Stimulated activated CD8-positive, alpha-beta memory T cell treated with anti-CD3 and anti-CD28 coated beads, Interleukin-15, amount 100 ng/mL, for 1 hour (primary cell): ENCODE data around the gene VWA3B.

Source experiments
- DNase-seq: peaks from one replicate; pipeline ENCODE4 v3.0.0-alpha.2; 2020; ENCODE audit warnings: low read depth

The VWA3B gene

DNA sequence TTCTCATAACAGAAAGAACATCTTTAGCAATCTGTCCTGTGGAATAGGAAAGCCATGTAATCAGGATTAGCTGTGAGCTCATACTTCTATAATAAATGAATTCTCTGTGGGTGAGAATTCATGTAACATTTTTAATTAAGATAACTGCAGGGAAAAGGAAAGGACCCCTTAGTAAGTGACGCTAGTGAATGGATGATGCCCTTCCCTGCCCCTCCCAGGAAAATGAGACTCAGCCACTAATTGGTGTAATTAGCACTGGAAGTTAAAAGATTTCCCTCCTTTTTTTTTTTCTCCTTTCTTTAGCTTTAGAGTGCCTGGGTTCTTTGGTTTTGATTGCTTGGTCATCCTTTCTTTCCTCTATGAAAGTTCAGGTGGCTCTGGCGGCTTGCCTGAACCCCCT, 90.3 kb downstream of the VWA3B start:
- no peak for DNase-seq

GRCh38 chr2:98177986-98178385, 91.0 kb downstream of the VWA3B start:
- no peak for DNase-seq

DNA sequence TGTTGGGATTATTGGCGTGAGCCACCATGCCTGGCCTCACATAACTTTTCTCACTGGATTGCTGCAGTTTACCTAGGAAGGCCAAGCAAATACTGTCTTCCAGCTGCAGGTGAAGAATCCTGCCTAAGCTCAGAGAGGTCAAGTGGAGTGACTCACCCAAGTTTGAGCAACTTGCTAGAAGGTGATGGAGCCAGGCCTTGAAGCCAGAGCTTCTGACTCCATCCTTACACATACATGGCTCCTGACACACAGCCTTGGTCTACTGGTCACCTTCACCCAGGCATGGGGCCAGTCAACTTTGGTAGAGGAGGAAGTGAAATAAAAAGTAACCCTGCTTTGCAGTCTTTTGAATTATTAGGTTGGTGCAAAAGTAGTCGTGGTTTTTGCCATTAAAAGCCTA, 93.5 kb downstream of the VWA3B start:
- DNase-seq: no peak

GRCh38 chr2:98181346-98181745, 94.4 kb downstream of the VWA3B start:
- no peak for DNase-seq

- no peak for DNase-seq
Measured at GRCh38 chr2:98185801-98186200, 98.8 kb downstream of the VWA3B start.

- DNase-seq: no peak
Measured at GRCh38 chr2:98187194-98187593, 100.2 kb downstream of the VWA3B start.

DNA sequence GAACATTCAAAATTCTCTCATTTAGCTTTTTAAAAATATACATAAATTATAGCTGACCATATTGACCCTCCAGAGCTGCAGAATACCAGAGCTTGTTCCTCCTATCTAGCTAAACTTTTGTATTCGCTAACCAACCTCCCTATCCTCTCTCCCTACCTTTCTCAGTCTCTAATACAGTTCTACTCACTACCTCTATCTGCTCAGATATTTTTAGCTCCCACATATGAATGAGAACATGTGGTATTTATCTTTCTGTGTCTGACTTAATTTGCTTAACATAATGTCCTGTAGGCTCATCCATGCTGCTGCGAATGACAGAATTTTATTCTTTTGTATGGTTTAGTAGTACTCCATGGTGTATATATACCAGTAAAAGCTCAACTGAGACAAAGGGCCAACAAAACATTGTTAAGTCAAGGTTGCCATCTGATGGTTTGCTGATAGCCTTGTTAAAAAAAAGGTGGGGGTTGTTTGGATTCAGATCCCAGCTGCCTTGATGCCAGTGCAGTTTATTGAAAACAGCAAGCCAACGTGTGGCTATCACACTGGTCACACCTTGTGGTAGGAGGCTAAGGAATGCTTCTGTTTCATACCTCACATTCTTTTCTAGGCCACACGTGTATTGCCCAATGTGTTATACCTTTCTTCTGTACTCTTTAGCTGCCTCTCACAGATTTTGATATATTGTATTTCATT, 101.5 kb downstream of the VWA3B start:
- no peak for DNase-seq

- DNase-seq: no peak
Measured at GRCh38 chr2:98191883-98192282, 104.9 kb downstream of the VWA3B start.

DNA sequence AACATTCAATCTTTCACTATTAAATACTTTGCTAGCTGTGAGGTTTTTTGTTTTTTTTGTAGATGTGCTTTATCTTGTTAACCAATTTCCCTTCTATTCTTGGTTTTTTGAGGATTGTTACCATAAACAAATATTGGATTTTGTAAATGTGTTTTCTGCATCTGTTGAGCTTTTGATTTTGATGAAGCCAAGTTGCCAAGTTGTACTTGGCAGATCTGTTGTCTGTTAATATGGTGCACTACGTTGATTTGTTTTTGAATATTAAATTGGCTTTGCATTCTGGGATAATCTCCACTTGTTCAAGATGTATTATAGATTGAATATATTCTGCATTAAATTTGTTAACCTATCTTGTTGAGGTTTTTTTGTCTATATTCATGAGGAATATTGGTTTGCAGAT, 114.6 kb downstream of the VWA3B start:
- DNase-seq: no peak

DNA sequence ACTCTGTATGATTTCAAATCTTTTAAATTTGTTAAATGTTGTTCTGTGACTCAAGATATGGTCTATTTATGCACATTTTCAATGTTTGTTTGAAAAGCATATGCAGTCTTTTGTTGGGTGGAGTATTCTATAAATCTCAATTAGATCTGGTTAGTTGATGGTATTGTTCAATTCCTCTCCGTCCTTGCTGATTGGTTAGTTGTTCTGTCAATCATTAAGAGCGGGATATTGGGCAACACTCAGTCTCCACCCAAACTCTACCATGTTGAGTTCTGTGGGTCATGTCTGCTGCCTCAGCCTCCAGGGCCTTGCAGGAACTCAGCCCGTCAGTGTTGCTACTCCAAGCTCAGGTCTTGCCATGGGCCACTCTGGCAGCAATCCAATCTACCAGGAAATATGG, 118.9 kb downstream of the VWA3B start:
- DNase-seq: no peak

- DNase-seq: no peak
Measured at GRCh38 chr2:98212092-98213000, 125.4 kb downstream of the VWA3B start.

- no peak for DNase-seq
Measured at GRCh38 chr2:98216616-98217015, 129.6 kb downstream of the VWA3B start.

GRCh38 chr2:98219152-98219551, 132.2 kb downstream of the VWA3B start:
- DNase-seq: no peak

DNA sequence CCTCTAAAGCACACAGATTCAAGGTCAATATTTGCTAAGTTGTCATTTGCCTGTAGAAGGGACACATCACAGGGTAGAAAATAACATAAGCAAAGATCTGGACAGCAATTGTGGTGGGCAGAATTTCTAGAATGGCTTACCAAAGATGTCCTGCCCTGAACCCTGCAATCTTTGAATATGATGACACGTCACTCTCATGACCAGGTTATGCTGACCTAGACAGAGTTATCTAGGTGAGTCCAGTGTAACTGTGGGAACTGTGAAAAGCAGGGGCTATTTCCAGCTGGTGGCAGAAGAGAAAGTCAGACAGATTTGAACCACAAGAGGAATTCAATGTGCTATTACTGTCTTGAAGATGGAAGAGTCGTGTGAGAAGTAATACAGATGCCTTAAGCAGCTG, 147.0 kb downstream of the VWA3B start:
- no peak for DNase-seq

- no peak for DNase-seq
Measured at GRCh38 chr2:98234776-98235175, 147.8 kb downstream of the VWA3B start.

GRCh38 chr2:98236935-98237334, 150.0 kb downstream of the VWA3B start:
- DNase-seq: no peak

GRCh38 chr2:98240786-98241398, 153.9 kb downstream of the VWA3B start:
- DNase-seq: no peak

- no peak for DNase-seq
Measured at GRCh38 chr2:98241592-98241991, 154.6 kb downstream of the VWA3B start.

DNA sequence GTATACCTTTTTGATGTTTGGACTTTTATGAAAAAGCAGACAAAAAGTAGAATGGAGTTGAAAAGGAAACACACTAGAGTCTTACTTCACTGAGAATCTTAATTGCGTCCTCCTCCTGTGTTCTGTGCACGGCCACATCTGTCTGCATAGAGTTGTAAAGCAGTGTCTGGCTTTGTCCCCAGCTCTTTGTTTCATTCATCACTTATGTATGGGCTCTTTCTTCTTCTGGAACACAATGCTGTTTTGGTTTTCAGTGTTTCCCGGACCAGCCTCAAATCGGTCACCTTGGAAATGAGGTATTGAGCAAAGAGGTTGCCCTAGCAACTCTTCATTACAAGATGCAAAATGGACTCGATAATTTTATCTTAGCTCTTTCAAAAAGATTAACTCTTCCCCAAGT, 155.0 kb downstream of the VWA3B start:
- no peak for DNase-seq

DNA sequence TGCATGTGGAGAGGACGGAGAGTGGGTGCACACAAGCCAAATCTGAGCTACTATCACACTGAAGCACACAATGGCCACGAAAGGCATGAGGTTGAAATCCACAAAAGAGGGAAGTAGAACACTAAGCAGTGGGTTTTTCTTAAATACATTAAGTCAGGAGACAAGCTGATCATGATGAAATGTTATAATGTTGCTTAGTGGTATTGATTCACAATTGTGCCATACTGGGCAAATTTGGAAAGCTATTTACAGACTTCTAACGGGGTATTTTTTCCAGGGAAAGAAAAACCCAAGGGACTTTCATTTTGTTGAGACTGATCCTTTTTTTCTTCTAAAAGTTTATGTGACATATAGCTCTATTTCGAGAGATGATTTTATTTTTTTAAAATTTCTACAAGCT, 158.5 kb downstream of the VWA3B start:
- no peak for DNase-seq

DNA sequence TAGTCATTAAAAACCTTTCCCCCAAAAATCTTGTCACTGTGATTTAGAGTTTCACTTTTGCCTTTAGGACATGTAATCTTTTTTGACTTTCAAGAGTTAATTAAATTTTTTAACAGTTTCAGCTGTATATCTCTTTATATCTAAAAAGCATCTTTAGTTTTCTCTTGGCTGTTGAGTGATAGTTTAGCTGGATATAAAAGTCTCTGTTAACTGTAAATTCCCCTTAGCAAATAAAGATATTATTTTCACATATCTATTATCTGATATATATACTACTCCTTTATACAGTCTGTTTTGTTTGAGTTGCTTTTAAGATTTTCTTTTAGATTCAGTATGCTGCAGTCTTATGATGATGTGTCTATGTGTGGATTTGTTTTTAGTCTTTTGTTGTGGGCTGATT, 160.4 kb downstream of the VWA3B start:
- DNase-seq: no peak

GRCh38 chr2:98252038-98252773, 165.2 kb downstream of the VWA3B start:
- DNase-seq: no peak
